ENCODE measurements around the gene ARHGAP24. TPM values are rescaled to one million over a fixed set of nuclear protein-coding genes. Genes with fewer than 3 reads are reported as not detected.
"Not testable (repeated sequence)": the region's sequence is repeated elsewhere in the genome, so short reads cannot be mapped to it uniquely, and the experiment has no call there.

Gene ARHGAP24
- polyA plus RNA-seq, 2 of the 4 experiments (the other 2 are of a cell fraction), result 1.7 to 12.1 TPM

GRCh38 chr4:85659610-85660218 is 184.8 kb downstream of the ARHGAP24 start:
- Histone ChIP-seq H3K4me3 (no peak overlapping the region), H3K4me2 (no peak overlapping the region), H3K9me3 (no peaks in the 10 kb centered on the region), H3K27ac (no peak overlapping the region), H3K4me1 (no peaks in the 10 kb centered on the region)
- TF ChIP-seq ZC3H11A (IDR thresholded peaks at IDR 0.05) (no peak), REST (IDR thresholded peaks at IDR 0.05) (no peak), FOSL2 (IDR thresholded peaks at IDR 0.05) (no peak), FOSL2 (CRISPR knock-in tag; IDR thresholded peaks at IDR 0.05) (no peak), NFE2L2 (conservative IDR thresholded peaks at IDR 0.05; ENCODE audit: low read length) (no peak), NPAS2 (CRISPR knock-in tag; IDR thresholded peaks at IDR 0.05; ENCODE audit: borderline replicate concordance) (no peak), RNF2 (IDR thresholded peaks at IDR 0.05; ENCODE audit: borderline replicate concordance, low read depth) (no peak), EP300 (IDR thresholded peaks at IDR 0.05) (no peak), PBX3 (IDR thresholded peaks at IDR 0.05) (no peak), MAX (IDR thresholded peaks at IDR 0.05) (no peak)
- DNase-seq (ENCODE audit: low read depth in 1 of 2, low spot score in 1 of 2) (no peak), FAIRE-seq (no peak), ATAC-seq (no peak)
- POLR2A ChIA-PET, result no interaction called here
- CTCF ChIA-PET, result no interaction called here
- WGBS (ENCODE audit: missing lambda C conversion rate), result 64% methylated on average over 3 of the region's 3 CpGs

- 87% methylated on average over 6 of the region's 8 CpGs for WGBS (ENCODE audit: missing lambda C conversion rate)
Measured at GRCh38 chr4:85666625-85667024, 191.7 kb downstream of the ARHGAP24 start.

GRCh38 chr4:85669204-85669603 is 194.3 kb downstream of the ARHGAP24 start:
- DNase-seq (ENCODE audit: low read depth in 1 of 2, low spot score in 1 of 2) (no peak), ATAC-seq (no peak), FAIRE-seq (no peak)
- H3K4me3 ChIP-seq, result no peak overlapping the region
- no peaks in the 10 kb centered on the region for H3K4me1 ChIP-seq
- ChIA-PET POLR2A (no interaction called here), CTCF (no interaction called here)
- no peak overlapping the region for H3K4me2 ChIP-seq
- WGBS (ENCODE audit: missing lambda C conversion rate), result 92% methylated on average over 3 of the region's 3 CpGs
- no peak for TF ChIP-seq CBX8 (IDR thresholded peaks at IDR 0.05)
- no peak for TF ChIP-seq SREBF2 (IDR thresholded peaks at IDR 0.05)
- TF ChIP-seq CHD2 (IDR thresholded peaks at IDR 0.05; ENCODE audit: low read length, partially characterized antibody), result no peak
- no peak for TF ChIP-seq HOXB5 (CRISPR knock-in tag; IDR thresholded peaks at IDR 0.05)
- no peak for TF ChIP-seq NFE2L2 (conservative IDR thresholded peaks at IDR 0.05; ENCODE audit: low read length)
- TF ChIP-seq HES2 (IDR thresholded peaks at IDR 0.05), result no peak
- TF ChIP-seq HEYL (CRISPR knock-in tag; IDR thresholded peaks at IDR 0.05), result no peak
- TF ChIP-seq ZSCAN20 (CRISPR knock-in tag; IDR thresholded peaks at IDR 0.05), result no peak
- no peak for TF ChIP-seq POLR2A (IDR thresholded peaks at IDR 0.05; ENCODE audit: low read length)
- TF ChIP-seq TFCP2L1 (CRISPR knock-in tag; IDR thresholded peaks at IDR 0.05), result no peak
- no peak for TF ChIP-seq FOSB (CRISPR knock-in tag; IDR thresholded peaks at IDR 0.05)
- no peak for TF ChIP-seq HDAC2 (IDR thresholded peaks at IDR 0.05)
- TF ChIP-seq RARB (CRISPR knock-in tag; IDR thresholded peaks at IDR 0.05), result no peak
- TF ChIP-seq ATOH8 (CRISPR knock-in tag; IDR thresholded peaks at IDR 0.05; ENCODE audit: low read depth), result no peak
- no peak for TF ChIP-seq ZFP36 (IDR thresholded peaks at IDR 0.05; ENCODE audit: borderline replicate concordance, partially characterized antibody)
- TF ChIP-seq EHMT2 (IDR thresholded peaks at IDR 0.05; ENCODE audit: low read depth), result no peak
- no peak for TF ChIP-seq ZNF302 (CRISPR knock-in tag; IDR thresholded peaks at IDR 0.05)
- no peak overlapping the region for H3K27ac ChIP-seq
- no peaks in the 10 kb centered on the region for H3K9me3 ChIP-seq

More at GRCh38 chr4:85666625-85667024, 191.7 kb downstream of the ARHGAP24 start:
- H3K9me3 ChIP-seq; POLR2A ChIA-PET; H3K4me3 ChIP-seq; H3K27ac ChIP-seq; ATAC-seq; DNase-seq (ENCODE audit: low read depth in 1 of 2, low spot score in 1 of 2); FAIRE-seq; H3K4me2 ChIP-seq; H3K4me1 ChIP-seq; CTCF ChIA-PET: not testable (repeated sequence)

All from A549 (cell line).